ENCODE data around the gene PDE4D.
A peak's percentile ranks its signal among the peaks of the same experiment; 100 is the strongest.
"Not testable (repeated sequence)": the region's sequence is repeated elsewhere in the genome, so short reads cannot be mapped to it uniquely, and the experiment has no call there.

Gene PDE4D

GRCh38 chr5:59390989-59391388, 502.5 kb downstream of the PDE4D start:
- no peak for TF ChIP-seq CTCF (IDR thresholded peaks at IDR 0.05; ENCODE audit: low read depth, low read length)
- no peaks in the 10 kb centered on the region; the same call in 1 of the 2 replicates for H3K27me3 ChIP-seq
- no peak overlapping the region for H3K4me3 ChIP-seq (ENCODE audit: low read depth, low read length)
- no peaks in the 10 kb centered on the region; the same call in 1 of the 2 replicates for H3K4me1 ChIP-seq
- no peaks in the 10 kb centered on the region for H3K9me3 ChIP-seq
- no peaks in the 10 kb centered on the region for H3K36me3 ChIP-seq
- no peak for DNase-seq

GRCh38 chr5:59390074-59390659, 503.4 kb downstream of the PDE4D start:
- peak; percentile 59 for TF ChIP-seq CTCF (IDR thresholded peaks at IDR 0.05; ENCODE audit: low read depth, low read length)
- Histone ChIP-seq H3K4me1 (no peaks in the 10 kb centered on the region; the same call in 1 of the 2 replicates), H3K36me3 (no peaks in the 10 kb centered on the region), H3K27me3 (no peaks in the 10 kb centered on the region; the same call in 1 of the 2 replicates), H3K4me3 (ENCODE audit: low read depth, low read length) (no peak overlapping the region), H3K9me3 (no peaks in the 10 kb centered on the region)
- peak; percentile 22 for DNase-seq

GRCh38 chr5:59387127-59387526, 506.4 kb downstream of the PDE4D start:
- no peaks in the 10 kb centered on the region for H3K9me3 ChIP-seq
- no peak for TF ChIP-seq CTCF (IDR thresholded peaks at IDR 0.05; ENCODE audit: low read depth, low read length)
- no peak overlapping the region for H3K4me3 ChIP-seq (ENCODE audit: low read depth, low read length)
- no peaks in the 10 kb centered on the region; the same call in 1 of the 2 replicates for H3K4me1 ChIP-seq
- no peaks in the 10 kb centered on the region; the same call in 1 of the 2 replicates for H3K27me3 ChIP-seq
- H3K36me3 ChIP-seq = no peaks in the 10 kb centered on the region
- DNase-seq = no peak

GRCh38 chr5:59385700-59386099, 507.8 kb downstream of the PDE4D start:
- no peaks in the 10 kb centered on the region; the same call in 1 of the 2 replicates for H3K27me3 ChIP-seq
- H3K9me3 ChIP-seq = no peaks in the 10 kb centered on the region
- peaks cover 5% of the 10 kb centered on the region for H3K4me1 ChIP-seq
- no peak for DNase-seq
- no peak for TF ChIP-seq CTCF (IDR thresholded peaks at IDR 0.05; ENCODE audit: low read depth, low read length)
- H3K4me3 ChIP-seq (ENCODE audit: low read depth, low read length) = no peak overlapping the region
- H3K36me3 ChIP-seq = no peaks in the 10 kb centered on the region

- Histone ChIP-seq H3K4me3 (ENCODE audit: low read depth, low read length) (no peak overlapping the region), H3K9me3 (no peaks in the 10 kb centered on the region), H3K36me3 (no peaks in the 10 kb centered on the region), H3K4me1 (peaks cover 9% of the 10 kb centered on the region), H3K27me3 (no peaks in the 10 kb centered on the region)
- no peak for DNase-seq
- TF ChIP-seq CTCF (IDR thresholded peaks at IDR 0.05; ENCODE audit: low read depth, low read length) = peak; percentile 57
These were observed 513.1 kb downstream of the PDE4D start for GRCh38 chr5:59380350-59380951.

- not testable (repeated sequence) for H3K36me3 ChIP-seq, DNase-seq, H3K9me3 ChIP-seq
These were observed 519.5 kb downstream of the PDE4D start for GRCh38 chr5:59374036-59374435.

More at GRCh38 chr5:59374036-59374435, 519.5 kb downstream of the PDE4D start:
- H3K4me3 ChIP-seq (ENCODE audit: low read depth, low read length); H3K27me3 ChIP-seq; H3K4me1 ChIP-seq: not testable (repeated sequence)

All from BE2C (cell line).